ENCODE results near the gene HSF4.

HSF4 gene

GRCh38 chr16:67150833-67151396 is 13.6 kb upstream of the HSF4 start, which contains the start of gene B3GNT9:
TSS of gene B3GNT9 (minus strand) at chr16:67150998. CDS start at chr16:67150485, 513 bp downstream.
- TF ChIP-seq, protein P1, sequence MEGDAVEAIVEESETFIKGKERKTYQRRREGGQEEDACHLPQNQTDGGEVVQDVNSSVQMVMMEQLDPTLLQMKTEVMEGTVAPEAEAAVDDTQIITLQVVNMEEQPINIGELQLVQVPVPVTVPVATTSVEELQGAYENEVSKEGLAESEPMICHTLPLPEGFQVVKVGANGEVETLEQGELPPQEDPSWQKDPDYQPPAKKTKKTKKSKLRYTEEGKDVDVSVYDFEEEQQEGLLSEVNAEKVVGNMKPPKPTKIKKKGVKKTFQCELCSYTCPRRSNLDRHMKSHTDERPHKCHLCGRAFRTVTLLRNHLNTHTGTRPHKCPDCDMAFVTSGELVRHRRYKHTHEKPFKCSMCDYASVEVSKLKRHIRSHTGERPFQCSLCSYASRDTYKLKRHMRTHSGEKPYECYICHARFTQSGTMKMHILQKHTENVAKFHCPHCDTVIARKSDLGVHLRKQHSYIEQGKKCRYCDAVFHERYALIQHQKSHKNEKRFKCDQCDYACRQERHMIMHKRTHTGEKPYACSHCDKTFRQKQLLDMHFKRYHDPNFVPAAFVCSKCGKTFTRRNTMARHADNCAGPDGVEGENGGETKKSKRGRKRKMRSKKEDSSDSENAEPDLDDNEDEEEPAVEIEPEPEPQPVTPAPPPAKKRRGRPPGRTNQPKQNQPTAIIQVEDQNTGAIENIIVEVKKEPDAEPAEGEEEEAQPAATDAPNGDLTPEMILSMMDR (conservative IDR thresholded peaks at IDR 0.05) = no peak

DNA sequence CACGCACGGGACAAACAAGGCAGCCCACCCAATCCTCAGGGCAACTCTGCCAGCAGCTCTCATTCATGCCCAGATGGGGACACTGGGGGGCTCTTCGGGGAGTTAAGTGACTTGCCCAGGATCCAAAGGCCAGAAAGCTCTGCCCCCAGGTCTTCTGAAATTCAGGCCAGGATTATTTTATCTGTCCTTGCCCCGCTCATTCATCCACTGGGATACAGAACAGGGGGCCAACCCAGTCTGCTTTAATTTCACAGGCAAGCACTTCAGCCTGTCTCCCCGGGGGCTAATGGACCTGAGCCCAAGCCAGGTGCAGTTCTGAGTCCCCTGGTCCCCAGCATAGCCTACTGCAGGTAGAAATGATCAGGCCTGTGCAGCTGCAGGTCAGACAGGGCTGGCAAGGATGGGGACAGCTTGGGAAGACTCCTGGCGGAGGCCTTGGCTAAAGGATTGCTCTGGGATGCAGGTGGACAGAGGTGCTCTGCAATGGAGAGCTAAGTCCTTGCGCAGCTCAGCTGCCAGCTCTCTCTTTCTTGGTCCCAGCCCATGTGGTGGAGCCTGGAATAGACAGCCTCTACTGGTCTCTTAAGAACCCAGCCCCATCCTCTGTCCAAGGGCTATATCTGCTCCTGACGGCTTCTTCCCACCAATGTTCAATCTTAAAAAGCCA is 13.0 kb upstream of the HSF4 start:
- TF ChIP-seq, protein P1 (conservative IDR thresholded peaks at IDR 0.05) = no peak
- no peak overlapping the region for H3K27ac ChIP-seq

More at GRCh38 chr16:67150833-67151396, 13.6 kb upstream of the HSF4 start, which contains the start of gene B3GNT9:
- no peak within 1 kb of the TSS for H3K27ac ChIP-seq

DNA sequence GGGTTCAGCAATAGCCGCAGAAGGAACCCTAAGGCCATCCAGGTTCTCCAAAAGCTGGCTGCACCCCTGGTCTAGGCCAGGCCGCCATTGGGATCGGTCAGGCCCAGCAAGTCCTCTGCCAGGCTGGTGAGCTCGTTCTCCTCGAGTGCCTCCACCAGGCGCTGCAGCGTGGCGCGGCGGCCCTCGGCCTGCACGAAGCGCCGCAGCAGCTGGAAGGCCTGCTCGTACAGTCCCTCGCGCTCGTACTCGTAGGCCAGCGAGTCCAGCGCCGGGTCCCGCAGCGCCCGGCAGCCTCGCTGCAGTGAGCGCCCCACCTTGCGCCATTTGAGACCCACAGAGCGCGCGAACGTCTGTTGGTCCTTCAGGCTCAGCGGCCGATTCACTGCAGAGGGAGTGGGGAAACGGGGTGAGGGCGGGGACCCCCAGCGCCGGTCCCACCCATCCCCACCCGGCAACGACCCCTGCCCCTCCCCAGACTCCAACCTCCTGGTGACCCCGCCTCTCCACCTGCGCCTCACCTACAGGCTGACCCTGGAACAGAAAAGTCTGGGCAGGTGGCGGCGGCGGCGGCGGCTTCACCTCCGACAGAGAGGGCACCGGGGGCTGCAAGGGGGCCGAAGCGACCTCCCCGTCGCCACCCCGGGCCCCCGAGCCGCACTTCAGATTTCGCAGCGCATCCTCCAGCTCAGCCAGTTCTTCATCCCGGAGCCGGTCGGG is 9.8 kb upstream of the HSF4 start:
- no peak overlapping the region for H3K27ac ChIP-seq
- TF ChIP-seq, protein P1 (conservative IDR thresholded peaks at IDR 0.05) = no peak

DNA sequence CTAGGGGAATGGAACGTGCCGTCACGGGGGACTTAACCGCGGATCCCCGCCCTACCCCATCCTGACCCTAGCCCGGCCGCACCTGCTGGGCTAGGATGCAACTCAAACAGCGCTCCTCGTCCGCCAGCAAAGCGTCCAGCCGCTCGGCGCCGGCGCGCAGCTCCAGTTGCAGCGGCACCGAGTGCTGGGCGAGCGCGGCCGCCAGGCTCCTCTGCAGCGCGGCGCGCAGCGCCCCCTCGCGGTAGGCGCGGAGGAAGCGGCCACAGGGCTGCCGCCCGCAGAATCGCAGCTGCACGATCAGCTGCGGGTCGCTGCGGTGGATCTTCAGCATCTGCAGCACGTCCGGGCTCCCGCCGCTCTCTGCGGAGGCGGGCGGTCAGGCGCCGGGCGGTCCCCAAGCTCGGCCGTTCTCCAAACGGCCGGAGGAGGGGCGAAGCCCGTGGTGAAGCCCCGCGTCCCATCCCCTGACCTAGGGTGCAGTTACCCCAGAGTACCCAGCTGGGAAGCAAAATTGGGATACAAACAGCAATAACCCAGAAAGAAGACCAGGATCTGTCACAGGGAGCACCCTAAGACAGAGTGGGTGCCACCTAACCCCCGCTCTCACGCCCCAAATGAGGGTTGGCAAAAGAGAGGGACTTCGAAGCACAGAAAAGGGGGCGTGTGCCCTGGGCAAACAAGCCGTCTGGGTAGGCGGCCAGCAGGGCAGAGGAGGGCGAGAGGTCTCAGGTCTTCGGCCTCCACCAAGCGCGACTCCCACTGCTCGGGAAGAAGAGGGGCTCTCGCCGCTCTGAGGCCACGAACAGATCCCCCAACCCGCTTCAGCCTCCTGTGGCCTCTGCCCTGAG is 9.0 kb upstream of the HSF4 start:
- TF ChIP-seq, protein P1 (conservative IDR thresholded peaks at IDR 0.05) = peak; percentile 94

GRCh38 chr16:67156143-67156844 is 8.3 kb upstream of the HSF4 start:
- TF ChIP-seq, protein P1 (conservative IDR thresholded peaks at IDR 0.05) = no peak
- no peak overlapping the region for H3K27ac ChIP-seq

More for the DNA sequence above, 9.0 kb upstream of the HSF4 start:
- no peak overlapping the region for H3K27ac ChIP-seq

GRCh38 chr16:67157106-67157748 is 7.3 kb upstream of the HSF4 start:
- no peak overlapping the region for H3K27ac ChIP-seq
- TF ChIP-seq, protein P1 (conservative IDR thresholded peaks at IDR 0.05) = no peak
